Omental fat pad (tissue), 4 donors: ENCODE measurements around the gene SCGB1D2. TPM values are rescaled to one million over a fixed set of nuclear protein-coding genes. Genes with fewer than 3 reads are reported as not detected.

Experiments used
- ATAC-seq: fragments of 150-250 bp; one replicate; pipeline ENCODE4 v1.9.1; 2016; ENCODE audit warnings: mild to moderate bottlenecking, moderate library complexity; ENCODE audit not compliant: low FRiP score
- DNase-seq: peaks from one replicate; pipeline ENCODE4 v3.0.0-alpha.2; 2019; ENCODE audit warnings: low spot score
- CTCF ChIP-seq, 3 donors: fragments of 450-650 bp; IDR thresholded peaks; one replicate each; pipeline ENCODE4 v1.5.1; 2016 to 2017; ENCODE audit warnings: antibody characterized with exemption in 3 of 3, mild to moderate bottlenecking in 3 of 3, moderate library complexity in 2 of 3
- total RNA-seq, 4 donors: library from RNA; depleted of rRNA; stranded (reverse); fragments of >200 nt; gene quantifications; one replicate each; pipeline ENCODE4 v1.1.0, GENCODE V29; 2016

SCGB1D2 gene
- total RNA-seq, 4 donors from 2014 or later, result not detected

- DNase-seq (no peak), ATAC-seq (no peak)
- TF ChIP-seq CTCF (IDR thresholded peaks at IDR 0.05), result no peak
These were observed 31.2 kb downstream of the SCGB1D2 start for GRCh38 chr11:62273284-62273683.

GRCh38 chr11:62273789-62274275 lies 31.8 kb downstream of the SCGB1D2 start:
- ATAC-seq (no peak), DNase-seq (no peak)
- no peak for TF ChIP-seq CTCF (IDR thresholded peaks at IDR 0.05)

- DNase-seq, result no peak
- TF ChIP-seq CTCF (IDR thresholded peaks at IDR 0.05), result no peak
- no peak for ATAC-seq
These were observed 38.4 kb downstream of the SCGB1D2 start for GRCh38 chr11:62280452-62280851.

Other genes starting within 250 kb of the SCGB1D2 start
- gene INCENP, start 118.2 kb upstream of the SCGB1D2 start, total RNA-seq, result 10 to 100 TPM in 2 of 4 donors, 1 to 10 TPM in 2; 8.0 to 19.1 (median 12.9) TPM
- gene SCGB1D1, start 52.0 kb upstream of the SCGB1D2 start, total RNA-seq, result not detected
- gene SCGB2A1, start 33.6 kb upstream of the SCGB1D2 start, total RNA-seq, result not detected
- gene SCGB2A2, start 27.9 kb downstream of the SCGB1D2 start, total RNA-seq, result not detected
- not detected for gene SCGB1D4, start 56.8 kb downstream of the SCGB1D2 start, total RNA-seq
- gene ASRGL1, start 95.2 kb downstream of the SCGB1D2 start, total RNA-seq, result 10 to 100 TPM in 3 of 4 donors, 1 to 10 TPM in 1; 7.1 to 57.9 (median 31.3) TPM
- gene SCGB1A1, start 176.8 kb downstream of the SCGB1D2 start, total RNA-seq, result not detected